ENCODE data around the gene CRB3.

GRCh38 chr19:6433663-6434062 is 30.4 kb upstream of the CRB3 start, which contains the start of gene SLC25A41:
- TF ChIP-seq CTCF (optimal IDR thresholded peaks at IDR 0.05 in 1 of 3, IDR thresholded peaks at IDR 0.05 in 1 of 3, conservative IDR thresholded peaks at IDR 0.05 in 1 of 3; ENCODE audit: extremely low read depth in 1 of 3, insufficient read depth in 2 of 3, low read length in 3 of 3): no peak
- TF ChIP-seq EZH2 (IDR thresholded peaks at IDR 0.05; ENCODE audit: low read length): no peak
